KMS-11 (cell line): ENCODE measurements around the gene PYCR2.

ENCODE experiments used
- H2AFZ ChIP-seq: fragments of 200-600 bp; sonication (generic); 2 replicates; pipeline ENCODE4 v1.6.1; 2016; ENCODE audit warnings: antibody characterized with exemption, mixed run types, low read depth
- H3K27ac ChIP-seq: fragments of 200-600 bp; sonication (generic); 2 replicates; pipeline ENCODE4 v1.6.1; 2016; ENCODE audit warnings: mild to moderate bottlenecking, mixed run types
- H3K27me3 ChIP-seq: fragments of 200-600 bp; sonication (generic); 2 replicates; pipeline ENCODE4 v1.6.1; 2017; ENCODE audit warnings: mild to moderate bottlenecking, low read depth, mixed run types, moderate library complexity; ENCODE audit not compliant: insufficient read depth
- H3K36me3 ChIP-seq: fragments of 200-600 bp; sonication (generic); 2 replicates; pipeline ENCODE4 v1.6.1; 2017; ENCODE audit warnings: mild to moderate bottlenecking, mixed run types; ENCODE audit not compliant: insufficient read depth
- H3K4me1 ChIP-seq: fragments of 200-600 bp; sonication (generic); 2 replicates; pipeline ENCODE4 v1.6.1; 2016; ENCODE audit warnings: mild to moderate bottlenecking, low read depth, mixed run types; ENCODE audit not compliant: poor library complexity, severe bottlenecking
- H3K4me2 ChIP-seq: fragments of 200-600 bp; sonication (generic); 2 replicates; pipeline ENCODE4 v1.7.0; 2016; ENCODE audit warnings: mild to moderate bottlenecking, mixed run types
- H3K4me3 ChIP-seq: fragments of 200-600 bp; sonication (generic); IDR thresholded peaks from 2 replicates; pipeline ENCODE4 v1.6.1; 2017; ENCODE audit warnings: low read depth, low read length, mixed read lengths; ENCODE audit not compliant: insufficient read depth
- H3K79me2 ChIP-seq: fragments of 200-600 bp; sonication (generic); 2 replicates; pipeline ENCODE4 v1.6.1; 2016; ENCODE audit warnings: low read depth, mixed run types; ENCODE audit not compliant: insufficient read depth
- H3K9ac ChIP-seq: fragments of 200-600 bp; sonication (generic); 2 replicates; pipeline ENCODE4 v1.6.1; 2016; ENCODE audit warnings: mild to moderate bottlenecking, mixed run types
- H4K20me1 ChIP-seq: fragments of 200-600 bp; sonication (generic); 2 replicates; pipeline ENCODE4 v1.6.1; 2016; ENCODE audit warnings: mild to moderate bottlenecking, mixed run types; ENCODE audit not compliant: insufficient read depth
- TF ChIP-seq, protein P1 (sequence below): fragments of 200-600 bp; sonication (generic); conservative IDR thresholded peaks from 2 replicates; pipeline ENCODE4 v1.6.1; 2017; ENCODE audit warnings: low read depth, mild to moderate bottlenecking, antibody characterized with exemption, low read length, moderate library complexity, mixed read lengths

Gene PYCR2

DNA sequence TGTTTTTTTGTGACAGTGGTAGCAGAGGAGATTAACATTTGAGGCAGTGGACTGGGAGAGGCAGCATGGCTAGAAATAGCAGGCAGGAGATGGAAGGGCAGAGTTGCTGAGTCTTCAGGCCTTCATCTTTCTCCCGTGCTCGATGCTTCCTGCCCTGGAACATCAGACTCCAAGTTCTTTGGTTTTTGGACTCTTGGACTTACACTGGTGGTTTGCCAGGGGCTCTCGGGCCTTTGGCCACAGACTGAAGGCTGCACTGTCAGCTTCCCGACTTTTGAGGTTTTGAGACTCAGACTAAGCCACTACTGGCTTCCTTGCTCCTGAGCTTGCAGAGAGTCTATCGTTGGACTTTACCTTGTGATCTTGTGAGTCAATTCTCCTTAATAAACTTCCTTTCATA is 41.2 kb upstream of the PYCR2 start:
- H3K79me2 ChIP-seq: no peaks in the 10 kb centered on the region
- H3K27ac ChIP-seq: no peak overlapping the region
- no peaks in the 10 kb centered on the region for H4K20me1 ChIP-seq
- no peak overlapping the region for H3K4me3 ChIP-seq
- H3K36me3 ChIP-seq: no peaks in the 10 kb centered on the region
- no peak overlapping the region for H3K9ac ChIP-seq
- no peaks in the 10 kb centered on the region for H3K4me1 ChIP-seq
- no peak overlapping the region for H2AFZ ChIP-seq
- no peak overlapping the region for H3K4me2 ChIP-seq
- no peaks in the 10 kb centered on the region for H3K27me3 ChIP-seq
- TF ChIP-seq, protein P1, sequence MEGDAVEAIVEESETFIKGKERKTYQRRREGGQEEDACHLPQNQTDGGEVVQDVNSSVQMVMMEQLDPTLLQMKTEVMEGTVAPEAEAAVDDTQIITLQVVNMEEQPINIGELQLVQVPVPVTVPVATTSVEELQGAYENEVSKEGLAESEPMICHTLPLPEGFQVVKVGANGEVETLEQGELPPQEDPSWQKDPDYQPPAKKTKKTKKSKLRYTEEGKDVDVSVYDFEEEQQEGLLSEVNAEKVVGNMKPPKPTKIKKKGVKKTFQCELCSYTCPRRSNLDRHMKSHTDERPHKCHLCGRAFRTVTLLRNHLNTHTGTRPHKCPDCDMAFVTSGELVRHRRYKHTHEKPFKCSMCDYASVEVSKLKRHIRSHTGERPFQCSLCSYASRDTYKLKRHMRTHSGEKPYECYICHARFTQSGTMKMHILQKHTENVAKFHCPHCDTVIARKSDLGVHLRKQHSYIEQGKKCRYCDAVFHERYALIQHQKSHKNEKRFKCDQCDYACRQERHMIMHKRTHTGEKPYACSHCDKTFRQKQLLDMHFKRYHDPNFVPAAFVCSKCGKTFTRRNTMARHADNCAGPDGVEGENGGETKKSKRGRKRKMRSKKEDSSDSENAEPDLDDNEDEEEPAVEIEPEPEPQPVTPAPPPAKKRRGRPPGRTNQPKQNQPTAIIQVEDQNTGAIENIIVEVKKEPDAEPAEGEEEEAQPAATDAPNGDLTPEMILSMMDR: no peak

DNA sequence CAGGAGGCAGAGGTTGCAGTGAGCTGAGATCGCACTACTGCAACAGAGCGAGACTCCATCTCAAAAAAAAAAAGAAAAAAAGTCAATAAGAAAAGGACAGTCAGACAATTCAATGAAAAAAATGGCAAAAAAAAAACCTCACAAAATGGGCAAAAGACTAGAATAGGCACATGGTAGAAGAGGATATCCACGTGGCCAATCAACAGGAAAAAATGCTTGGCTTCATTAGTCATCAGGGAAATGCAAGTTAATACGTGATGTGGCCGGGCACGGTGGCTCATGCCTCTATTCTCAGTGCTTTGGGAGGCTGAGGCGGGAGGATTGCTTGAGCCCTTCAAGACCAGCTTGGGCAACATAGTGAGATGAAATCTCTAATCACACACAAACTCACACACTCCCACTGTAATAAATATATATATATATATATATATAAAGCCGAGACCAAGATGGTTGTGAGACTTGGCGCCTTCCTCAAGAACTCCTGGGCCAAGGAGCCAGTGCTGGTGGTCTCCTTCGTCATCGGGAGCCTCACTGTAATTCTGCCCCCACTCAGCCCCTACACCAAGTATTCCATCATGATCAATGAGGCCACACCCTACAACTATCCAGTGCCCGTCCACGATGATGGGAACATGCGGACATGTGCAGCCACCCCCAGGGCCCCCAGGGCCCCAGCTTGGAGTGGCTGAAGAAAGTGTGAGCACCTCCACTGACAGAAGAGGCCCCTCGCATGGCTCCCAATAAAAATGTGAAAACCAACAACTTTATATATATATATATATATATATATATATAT is 39.9 kb upstream of the PYCR2 start:
- TF ChIP-seq, protein P1: no peak
- Histone ChIP-seq H3K4me2 (no peak overlapping the region), H3K9ac (no peak overlapping the region), H3K4me1 (no peaks in the 10 kb centered on the region), H3K36me3 (no peaks in the 10 kb centered on the region), H3K4me3 (no peak overlapping the region), H3K27me3 (no peaks in the 10 kb centered on the region), H3K27ac (no peak overlapping the region), H2AFZ (no peak overlapping the region), H4K20me1 (no peaks in the 10 kb centered on the region), H3K79me2 (no peaks in the 10 kb centered on the region)

DNA sequence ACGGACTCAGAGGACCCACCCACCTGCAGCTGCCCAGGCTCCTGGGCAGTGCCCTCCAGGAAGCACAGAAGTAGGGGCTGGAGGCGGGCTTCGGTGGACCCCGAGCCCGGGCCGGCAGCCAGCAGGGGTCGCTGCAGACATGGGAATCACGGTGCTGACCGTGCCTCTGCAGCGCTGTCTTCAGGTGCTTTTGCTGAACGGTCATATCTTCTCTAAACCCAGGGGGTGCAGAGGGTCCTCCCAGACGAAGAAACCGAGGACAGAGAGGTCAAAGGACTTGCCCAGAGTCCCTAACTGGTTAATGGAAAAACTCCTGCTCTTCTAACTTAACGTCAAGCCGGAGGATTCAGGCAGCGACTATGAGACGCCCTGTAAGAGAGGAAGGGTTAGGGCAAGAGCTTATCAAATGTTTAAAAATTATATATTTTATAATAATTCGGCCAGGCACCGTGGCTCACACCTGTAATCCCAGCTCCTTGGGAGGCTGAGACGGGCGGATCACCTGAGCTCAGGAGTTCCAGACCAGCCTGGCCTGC is 38.5 kb upstream of the PYCR2 start:
- no peak overlapping the region for H3K27ac ChIP-seq
- H3K27me3 ChIP-seq: no peaks in the 10 kb centered on the region
- no peak overlapping the region for H3K4me3 ChIP-seq
- no peaks in the 10 kb centered on the region for H3K79me2 ChIP-seq
- H3K36me3 ChIP-seq: no peaks in the 10 kb centered on the region
- H4K20me1 ChIP-seq: no peaks in the 10 kb centered on the region
- no peak overlapping the region for H3K4me2 ChIP-seq
- no peak overlapping the region for H3K9ac ChIP-seq
- no peaks in the 10 kb centered on the region for H3K4me1 ChIP-seq
- H2AFZ ChIP-seq: no peak overlapping the region
- TF ChIP-seq, protein P1: peak; percentile 49

DNA sequence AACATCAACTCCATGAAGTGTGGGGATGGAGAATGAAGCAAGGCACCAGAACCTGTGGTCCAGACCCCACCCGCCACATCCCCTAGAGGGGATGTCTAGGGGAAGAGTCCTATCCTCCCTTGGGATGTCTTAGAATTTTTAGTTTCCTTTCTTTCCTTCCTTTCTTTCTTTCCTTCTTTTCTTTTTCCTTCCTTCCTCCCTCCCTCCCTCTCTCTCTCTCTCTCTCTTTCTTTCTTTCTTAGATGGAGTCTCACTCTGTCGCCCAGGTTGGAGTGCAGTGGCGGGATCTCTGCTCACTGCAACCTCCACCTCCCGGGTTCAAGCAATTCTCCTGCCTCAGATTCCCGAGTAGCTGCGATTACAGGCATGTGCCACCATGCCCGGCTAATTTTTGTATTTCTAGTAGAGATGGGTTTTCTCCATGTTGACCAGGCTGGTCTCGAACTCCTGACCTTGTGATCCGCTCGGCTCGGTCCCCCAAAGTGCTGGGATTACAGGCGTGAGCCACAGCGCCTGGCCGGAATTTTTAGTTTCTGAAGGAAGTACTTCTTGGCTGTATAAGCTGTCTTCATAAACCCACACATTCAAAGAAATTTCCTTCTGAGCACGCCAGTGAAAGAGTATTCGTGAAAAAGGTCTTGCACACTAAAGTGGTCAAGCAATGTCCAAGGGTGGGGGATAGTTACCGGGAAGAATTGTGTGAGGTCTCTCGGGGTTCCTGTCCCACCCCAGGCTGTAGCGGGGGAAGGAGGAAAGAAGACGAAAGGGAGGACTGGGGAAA is 37.8 kb upstream of the PYCR2 start:
- H3K27me3 ChIP-seq: no peaks in the 10 kb centered on the region
- TF ChIP-seq, protein P1: no peak
- no peak overlapping the region for H3K4me2 ChIP-seq
- H3K79me2 ChIP-seq: no peaks in the 10 kb centered on the region
- H3K36me3 ChIP-seq: no peaks in the 10 kb centered on the region
- H3K27ac ChIP-seq: no peak overlapping the region
- no peak overlapping the region for H2AFZ ChIP-seq
- H3K9ac ChIP-seq: no peak overlapping the region
- no peak overlapping the region for H3K4me3 ChIP-seq
- H4K20me1 ChIP-seq: no peaks in the 10 kb centered on the region
- H3K4me1 ChIP-seq: no peaks in the 10 kb centered on the region
